Liver (tissue), 9 donors: ENCODE results near the gene TPST1. TPM values are rescaled to one million over a fixed set of nuclear protein-coding genes. Genes with fewer than 3 reads are reported as not detected.

ENCODE experiments used
- DNase-seq: peaks from one replicate; pipeline ENCODE4 v3.0.0-alpha.2; 2017; ENCODE audit warnings: low spot score
- H3K27ac ChIP-seq, 2 donors: one replicate each; pipeline ENCODE4 v1.7.0; 2013; ENCODE audit warnings: inconsistent platforms in 2 of 2, low read length in 2 of 2, control low read depth in 1 of 2, low read depth in 1 of 2, mild to moderate bottlenecking in 1 of 2
- H3K27me3 ChIP-seq, 4 donors: one replicate each; pipeline versions ENCODE4 v1.6.1 to v1.7.0; 2013; ENCODE audit warnings: low read length in 3 of 4, inconsistent platforms in 1 of 4, mild to moderate bottlenecking in 1 of 4, moderate library complexity in 1 of 4; ENCODE audit not compliant: control insufficient read depth in 4 of 4, insufficient read depth in 4 of 4
- H3K36me3 ChIP-seq, 4 donors: one replicate each; pipeline versions ENCODE4 v1.6.1 to v1.7.0; 2013; ENCODE audit warnings: low read length in 3 of 4, mild to moderate bottlenecking in 3 of 4, low read depth in 1 of 4, moderate library complexity in 1 of 4; ENCODE audit not compliant: control insufficient read depth in 4 of 4, insufficient read depth in 3 of 4
- H3K4me1 ChIP-seq, 4 donors: one replicate each; pipeline versions ENCODE4 v1.6.1 to v1.7.0; 2013; ENCODE audit warnings: low read length in 3 of 4, mild to moderate bottlenecking in 3 of 4, moderate library complexity in 1 of 4; ENCODE audit not compliant: control insufficient read depth in 4 of 4, insufficient read depth in 4 of 4
- H3K4me3 ChIP-seq, 3 donors: one replicate each; pipeline versions ENCODE4 v1.6.1 to v1.7.0; 2013; ENCODE audit warnings: low read length in 3 of 3, control low read depth in 1 of 3, low read depth in 1 of 3, mild to moderate bottlenecking in 1 of 3
- H3K9ac ChIP-seq, 2 donors: one replicate each; pipeline ENCODE4 v1.7.0; 2013; ENCODE audit warnings: low read length in 2 of 2, mild to moderate bottlenecking in 2 of 2, moderate library complexity in 2 of 2, control low read depth in 1 of 2, low read depth in 1 of 2
- H3K9me3 ChIP-seq, 4 donors: one replicate each; pipeline versions ENCODE4 v1.6.1 to v1.7.0; 2013; ENCODE audit warnings: low read length in 3 of 4; ENCODE audit not compliant: control insufficient read depth in 4 of 4
- EGR1 ChIP-seq, 2 donors: IDR thresholded peaks; 2 replicates each; pipeline ENCODE4 v1.6.1; 2016 to 2018; ENCODE audit warnings: antibody characterized with exemption in 2 of 2, low read depth in 2 of 2
- FOXA1 ChIP-seq: IDR thresholded peaks from 2 replicates; pipeline ENCODE4 v1.6.1; 2016; ENCODE audit warnings: antibody characterized with exemption
- FOXA2 ChIP-seq: IDR thresholded peaks from 2 replicates; pipeline ENCODE4 v1.6.1; 2016; ENCODE audit warnings: antibody characterized with exemption
- GABPA ChIP-seq, 2 donors: IDR thresholded peaks in 1 of 2; conservative IDR thresholded peaks in 1 of 2; 2 replicates each; pipeline ENCODE4 v1.6.1; 2016; ENCODE audit warnings: antibody characterized with exemption in 2 of 2, mild to moderate bottlenecking in 1 of 2, moderate library complexity in 1 of 2
- HNF4A ChIP-seq, 2 donors: conservative IDR thresholded peaks; 2 replicates each; pipeline ENCODE4 v1.6.1; 2016; ENCODE audit warnings: antibody characterized with exemption in 2 of 2, mild to moderate bottlenecking in 2 of 2
- HNF4G ChIP-seq: IDR thresholded peaks from 2 replicates; pipeline ENCODE4 v1.6.1; 2016; ENCODE audit warnings: antibody characterized with exemption
- JUND ChIP-seq, 2 donors: IDR thresholded peaks; 2 replicates each; pipeline ENCODE4 v1.6.1; 2016; ENCODE audit warnings: antibody characterized with exemption in 2 of 2
- REST ChIP-seq: IDR thresholded peaks from 2 replicates; pipeline ENCODE4 v1.6.1; 2016; ENCODE audit warnings: antibody characterized with exemption, mild to moderate bottlenecking
- SP1 ChIP-seq: IDR thresholded peaks from 2 replicates; pipeline ENCODE4 v1.6.1; 2018; ENCODE audit warnings: antibody characterized with exemption, mild to moderate bottlenecking
- TAF1 ChIP-seq: conservative IDR thresholded peaks from 2 replicates; pipeline ENCODE4 v1.6.1; 2016; ENCODE audit warnings: antibody characterized with exemption, mild to moderate bottlenecking
- ZBTB33 ChIP-seq: IDR thresholded peaks from 2 replicates; pipeline ENCODE4 v1.6.1; 2016; ENCODE audit warnings: antibody characterized with exemption
- WGBS: extraction: QIAGEN DNeasy Blood & Tissue Kit; methylation state at CpG from one replicate; pipeline ENCODE4 v1.1.7; 2013; 5-methylcytosine and 5-hydroxymethylcytosine counted together
- polyA plus RNA-seq, 2 donors: library from polyadenylated mRNA; stranded (reverse) in 1 of 2; unstranded in 1 of 2; fragments of 200-250 nt in 1 of 2; fragments of >200 nt in 1 of 2; fragmentation: Nextera tagmentation in 1 of 2; extraction: Ambion mirVana in 1 of 2; gene quantifications; one replicate each; pipeline versions ENCODE4 v1.2.1 to v1.2.3, GENCODE V29; 2013 to 2015
- total RNA-seq, 2 donors: library from RNA; depleted of rRNA; stranded (reverse); fragments of >200 nt; gene quantifications; one replicate each; pipeline ENCODE4 v1.2.3, GENCODE V29; 2014
- TF ChIP-seq, protein P1 (sequence below): IDR thresholded peaks from 2 replicates; pipeline ENCODE4 v1.6.1; 2016; ENCODE audit warnings: antibody characterized with exemption
- TF ChIP-seq, protein P2 (sequence below): fragments of 150-350 bp; IDR thresholded peaks from 2 replicates; pipeline ENCODE4 v1.5.1; 2017; ENCODE audit warnings: improper control_type of control experiment, low read depth, low read length; ENCODE audit not compliant: missing input control
- donor health status: healthy.
- donor health status: healthy.
- donor health status: healthy.
- donor health status: healthy.
- donor health status: healthy.

The TPST1 gene
- total and polyA plus RNA-seq, 4 donors, result 23.8 to 62.5 (median 25.7) TPM

DNA sequence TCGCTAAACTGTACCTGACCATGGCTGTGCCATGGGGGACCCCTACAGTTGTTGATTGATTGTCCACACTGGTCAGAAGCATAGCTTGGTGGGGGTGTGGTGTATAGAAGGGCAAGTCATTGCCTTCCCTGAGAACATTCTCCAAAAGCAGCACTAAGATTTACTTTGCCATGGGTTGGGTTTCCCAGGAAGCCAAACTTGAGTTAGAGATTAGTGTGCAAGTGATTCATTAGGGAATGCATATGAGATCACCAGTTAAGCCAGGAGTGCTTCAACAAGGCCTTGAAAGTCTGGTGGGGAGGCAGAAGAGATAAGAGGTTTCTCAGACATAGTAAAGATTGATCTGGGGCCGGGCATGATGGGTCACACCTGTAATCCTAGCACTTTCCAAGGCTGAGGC lies 21.4 kb upstream of the TPST1 start:
- no peak overlapping the region for H3K9ac ChIP-seq
- H3K36me3 ChIP-seq, result no peaks in the 10 kb centered on the region
- peaks cover 5 to 12% (median 8%) of the 10 kb centered on the region in 4 donors for H3K4me1 ChIP-seq
- H3K9me3 ChIP-seq, result no peaks in the 10 kb centered on the region
- no peak overlapping the region for H3K4me3 ChIP-seq
- TF ChIP-seq HNF4A (conservative IDR thresholded peaks at IDR 0.05) (no peak), FOXA1 (no peak), TAF1 (no peak), REST (no peak), JUND (IDR thresholded peaks at IDR 0.05) (no peak), HNF4G (no peak), EGR1 (IDR thresholded peaks at IDR 0.05; ENCODE audit: low read depth in 2 of 2) (no peak), SP1 (no peak)
- TF ChIP-seq, protein P1, sequence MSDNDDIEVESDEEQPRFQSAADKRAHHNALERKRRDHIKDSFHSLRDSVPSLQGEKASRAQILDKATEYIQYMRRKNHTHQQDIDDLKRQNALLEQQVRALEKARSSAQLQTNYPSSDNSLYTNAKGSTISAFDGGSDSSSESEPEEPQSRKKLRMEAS, result no peak
- WGBS, result 92% methylated on average over 2 of the region's 2 CpGs
- no peak overlapping the region for H3K27ac ChIP-seq
- H3K27me3 ChIP-seq, result no peaks in the 10 kb centered on the region
- DNase-seq, result no peak

GRCh38 chr7:66185680-66186187 lies 19.4 kb upstream of the TPST1 start:
- DNase-seq, result no peak
- Histone ChIP-seq H3K9ac (no peak overlapping the region), H3K27me3 (no peaks in the 10 kb centered on the region), H3K4me3 (no peak overlapping the region), H3K36me3 (no peaks in the 10 kb centered on the region), H3K27ac (no peak overlapping the region), H3K4me1 (peaks cover 10 to 28% (median 19%) of the 10 kb centered on the region in 4 donors), H3K9me3 (no peaks in the 10 kb centered on the region)
- TF ChIP-seq HNF4A (conservative IDR thresholded peaks at IDR 0.05) (no peak), FOXA1 (no peak), TAF1 (no peak), FOXA2 (no peak), ZBTB33 (no peak), GABPA (IDR thresholded peaks at IDR 0.05 in 1 of 2, conservative IDR thresholded peaks at IDR 0.05 in 1 of 2) (no peak)
- TF ChIP-seq, protein P2, sequence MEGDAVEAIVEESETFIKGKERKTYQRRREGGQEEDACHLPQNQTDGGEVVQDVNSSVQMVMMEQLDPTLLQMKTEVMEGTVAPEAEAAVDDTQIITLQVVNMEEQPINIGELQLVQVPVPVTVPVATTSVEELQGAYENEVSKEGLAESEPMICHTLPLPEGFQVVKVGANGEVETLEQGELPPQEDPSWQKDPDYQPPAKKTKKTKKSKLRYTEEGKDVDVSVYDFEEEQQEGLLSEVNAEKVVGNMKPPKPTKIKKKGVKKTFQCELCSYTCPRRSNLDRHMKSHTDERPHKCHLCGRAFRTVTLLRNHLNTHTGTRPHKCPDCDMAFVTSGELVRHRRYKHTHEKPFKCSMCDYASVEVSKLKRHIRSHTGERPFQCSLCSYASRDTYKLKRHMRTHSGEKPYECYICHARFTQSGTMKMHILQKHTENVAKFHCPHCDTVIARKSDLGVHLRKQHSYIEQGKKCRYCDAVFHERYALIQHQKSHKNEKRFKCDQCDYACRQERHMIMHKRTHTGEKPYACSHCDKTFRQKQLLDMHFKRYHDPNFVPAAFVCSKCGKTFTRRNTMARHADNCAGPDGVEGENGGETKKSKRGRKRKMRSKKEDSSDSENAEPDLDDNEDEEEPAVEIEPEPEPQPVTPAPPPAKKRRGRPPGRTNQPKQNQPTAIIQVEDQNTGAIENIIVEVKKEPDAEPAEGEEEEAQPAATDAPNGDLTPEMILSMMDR, result no peak
- TF ChIP-seq, protein P1, result no peak
- 96% methylated on average over 8 of the region's 8 CpGs for WGBS
